GM18519 (cell line): Measurements from ENCODE around the gene PPFIA2.

Experiments used
- ATAC-seq: cut with Tn5 transposase; IDR thresholded peaks from one replicate; pipeline ENCODE4 v1.9.1; 2021; ENCODE audit warnings: mild to moderate bottlenecking, moderate library complexity; ENCODE audit not compliant: unreplicated experiment, low FRiP score

The PPFIA2 gene

DNA sequence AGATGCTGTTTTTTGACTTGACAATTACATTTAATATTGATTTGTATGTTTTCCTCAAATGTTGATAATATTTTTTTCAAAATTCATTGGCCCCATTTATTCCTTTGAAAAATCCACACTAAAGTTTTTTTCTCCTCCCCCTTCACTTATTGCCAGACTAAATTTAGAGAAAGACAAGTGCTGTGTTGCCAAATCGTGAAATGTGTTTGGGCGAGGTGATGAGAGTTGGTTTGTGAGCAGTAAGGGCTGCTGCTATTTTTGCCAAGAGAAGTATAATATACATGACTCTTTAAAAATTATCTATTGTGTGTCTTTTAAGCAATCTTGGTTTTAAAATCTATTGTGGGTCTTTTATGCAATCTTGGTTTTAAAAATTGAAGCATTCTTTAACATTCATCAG lies 188.9 kb downstream of the PPFIA2 start:
- ATAC-seq: no peak

DNA sequence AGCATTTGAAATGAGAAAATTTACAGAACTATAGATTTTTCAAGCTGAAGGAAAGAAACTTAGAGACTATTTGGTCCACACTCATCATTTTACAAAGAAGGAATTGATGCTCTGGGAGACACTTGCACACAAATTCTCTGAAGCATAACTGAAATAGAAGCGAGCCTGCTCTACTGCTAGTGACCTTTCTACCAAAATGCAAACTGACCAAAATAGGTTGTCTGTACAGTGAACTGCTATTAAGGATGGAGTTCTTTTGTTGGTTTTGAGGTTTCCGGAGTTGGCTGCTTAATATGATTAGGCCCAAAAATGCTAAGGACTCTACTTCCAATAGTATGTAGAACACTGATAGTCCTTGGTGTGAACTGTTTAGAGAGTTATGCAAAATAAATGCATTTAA lies 194.9 kb downstream of the PPFIA2 start:
- ATAC-seq: no peak

DNA sequence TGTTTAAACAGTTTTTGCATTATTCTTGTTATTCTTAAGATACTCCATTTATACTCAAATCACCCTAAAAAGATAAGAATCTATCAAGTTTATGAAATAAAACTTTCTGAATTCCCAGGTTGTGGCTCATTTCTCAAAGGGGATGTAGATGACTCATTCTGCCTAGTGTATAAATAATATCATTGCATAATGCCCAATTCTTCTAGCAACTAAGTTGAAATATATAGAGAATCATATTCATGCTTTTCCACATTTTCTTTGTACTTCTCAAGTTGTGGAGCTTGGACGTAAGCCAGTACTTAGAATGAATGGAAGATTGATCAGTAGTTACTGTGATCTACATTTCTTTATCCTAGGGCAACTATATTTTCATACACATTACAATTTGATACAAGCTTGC lies 201.1 kb downstream of the PPFIA2 start:
- no peak for ATAC-seq

DNA sequence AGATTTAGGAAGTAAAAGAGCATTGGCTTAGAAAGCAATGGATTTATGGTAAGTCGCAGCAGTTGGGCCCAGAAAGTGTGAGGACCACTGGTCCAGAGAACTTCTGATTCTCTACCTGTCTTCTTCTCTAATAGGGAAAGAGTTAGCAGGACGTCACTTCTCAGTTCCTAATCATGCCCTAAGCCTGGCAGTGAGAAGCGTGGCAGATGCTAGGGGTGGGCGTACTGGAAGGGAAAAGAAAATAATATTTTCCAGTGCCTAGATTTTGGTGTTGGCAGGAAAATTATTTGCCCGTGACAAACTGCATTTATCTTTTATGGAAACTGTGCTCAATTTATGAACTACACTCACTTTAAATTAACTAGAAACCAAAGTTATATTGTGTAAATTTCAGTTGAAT lies 212.3 kb downstream of the PPFIA2 start:
- no peak for ATAC-seq

DNA sequence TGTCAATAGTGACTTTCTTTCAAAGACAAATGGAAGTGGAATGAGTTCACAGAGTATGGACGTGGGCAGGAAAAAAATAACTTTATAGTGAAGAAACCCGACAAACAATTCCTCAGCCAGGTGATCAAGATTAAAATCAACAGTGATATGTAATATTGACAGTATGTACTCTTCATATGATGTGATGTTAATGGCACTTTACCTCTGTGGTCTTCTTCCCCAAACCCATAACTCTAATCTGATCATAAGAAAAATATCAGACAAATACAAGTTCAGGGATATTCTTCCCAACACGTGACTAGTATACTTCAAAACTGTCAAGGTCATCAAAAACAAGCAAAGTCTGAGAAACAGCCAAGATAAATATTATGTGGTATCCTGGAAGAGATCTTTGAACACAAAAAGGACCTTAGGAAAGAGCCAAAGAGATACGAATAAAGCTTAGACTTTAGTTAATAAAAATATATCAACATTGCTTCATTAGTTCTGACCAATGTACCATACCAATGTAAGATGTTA lies 215.5 kb downstream of the PPFIA2 start:
- no peak for ATAC-seq

DNA sequence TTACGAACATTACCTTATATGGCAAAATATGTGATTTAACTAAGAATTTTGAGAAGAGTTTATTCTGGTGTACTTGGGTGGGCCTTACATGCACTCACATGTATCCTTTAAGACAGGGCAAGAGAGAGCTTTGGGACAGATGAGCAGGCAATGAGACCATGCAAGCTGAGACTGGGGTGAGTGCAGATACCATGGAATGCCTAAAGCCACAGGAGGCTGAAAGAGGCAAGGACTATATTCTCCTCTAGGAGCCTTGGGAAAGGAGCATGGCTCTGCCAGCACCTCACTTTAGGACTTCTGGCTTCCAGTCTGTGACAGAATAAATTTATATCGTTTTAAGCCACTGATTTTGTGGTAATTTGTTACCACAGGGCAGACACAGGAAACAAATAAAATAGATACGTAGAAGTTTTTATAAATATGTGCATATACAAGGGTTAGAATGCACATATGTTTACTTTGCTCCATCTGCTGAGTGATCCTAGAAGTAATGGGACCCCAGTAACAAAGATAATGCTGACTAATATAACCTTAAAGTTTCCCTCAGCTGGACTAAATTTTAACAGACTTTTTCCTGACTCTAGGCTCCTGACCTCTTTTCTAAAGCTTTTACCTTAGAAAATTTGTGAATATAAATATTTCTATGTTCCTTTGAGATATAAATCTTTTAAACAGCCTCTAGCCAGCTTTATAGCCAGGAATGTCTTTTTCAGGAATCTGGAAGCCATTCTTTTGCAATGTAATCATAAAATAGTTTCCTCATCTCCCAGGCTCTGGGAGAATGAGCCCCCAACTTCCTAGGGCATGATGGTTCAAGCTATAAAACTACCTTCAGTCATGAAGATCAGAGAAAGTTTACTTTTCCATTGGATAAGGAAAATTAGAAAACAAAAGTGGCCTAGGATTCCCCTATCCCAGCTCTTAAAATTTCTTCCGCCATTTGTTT lies 216.8 kb downstream of the PPFIA2 start:
- no peak for ATAC-seq

DNA sequence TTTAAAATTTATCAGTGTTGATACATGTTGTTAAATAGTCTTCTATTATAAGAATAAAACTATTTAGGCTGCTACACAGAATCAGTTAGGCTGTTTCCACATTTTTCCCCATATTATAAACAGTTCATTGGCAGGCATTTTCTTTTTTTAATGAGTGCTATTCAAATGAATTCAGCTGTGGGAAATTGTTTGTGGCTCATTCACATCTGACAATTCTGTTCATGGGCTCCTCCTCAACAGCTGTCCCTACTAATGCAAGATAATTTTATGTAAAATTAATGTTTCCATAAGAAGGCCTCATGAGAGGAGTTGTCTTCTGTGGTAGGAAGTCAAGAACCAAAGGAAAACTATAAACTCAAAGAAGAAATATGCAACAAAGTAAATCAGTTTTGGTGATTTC lies 218.0 kb downstream of the PPFIA2 start:
- ATAC-seq: no peak

DNA sequence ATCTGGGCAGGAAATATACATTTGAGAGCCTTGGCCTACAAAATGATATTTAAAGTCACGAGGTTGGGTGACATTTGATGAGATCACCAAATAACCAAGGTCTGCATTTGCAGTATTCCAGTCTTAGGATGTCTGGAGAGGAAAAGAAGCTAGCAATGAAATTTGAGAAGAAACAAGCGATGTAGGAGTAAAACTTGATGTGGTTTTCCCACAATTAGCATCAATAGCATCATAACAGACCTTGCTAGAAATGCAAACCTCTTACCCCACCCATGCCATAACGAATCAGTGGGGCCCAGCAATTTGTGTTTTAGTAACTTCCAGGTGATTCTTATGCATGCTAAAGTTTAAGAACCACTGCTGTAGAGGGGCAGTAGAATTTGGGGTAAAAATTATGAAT lies 219.9 kb downstream of the PPFIA2 start:
- no peak for ATAC-seq

DNA sequence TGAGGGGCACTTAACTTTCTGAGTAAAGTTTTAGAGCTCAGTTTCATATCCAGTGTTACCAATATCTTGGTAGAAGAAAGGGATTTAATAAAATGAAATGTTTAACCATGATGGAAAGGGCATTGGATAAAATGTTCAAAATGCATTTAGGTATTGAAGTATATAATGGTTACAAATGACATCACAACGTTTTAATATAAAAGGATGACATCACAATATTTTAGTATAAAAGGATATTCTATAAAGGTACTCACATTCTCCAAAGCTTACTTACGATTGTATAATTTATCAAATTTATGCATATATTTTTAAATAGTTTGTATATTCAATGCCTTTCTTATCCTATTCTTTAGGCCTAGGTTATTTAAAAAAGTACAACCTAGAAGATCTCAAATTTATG lies 226.1 kb downstream of the PPFIA2 start:
- ATAC-seq: no peak

DNA sequence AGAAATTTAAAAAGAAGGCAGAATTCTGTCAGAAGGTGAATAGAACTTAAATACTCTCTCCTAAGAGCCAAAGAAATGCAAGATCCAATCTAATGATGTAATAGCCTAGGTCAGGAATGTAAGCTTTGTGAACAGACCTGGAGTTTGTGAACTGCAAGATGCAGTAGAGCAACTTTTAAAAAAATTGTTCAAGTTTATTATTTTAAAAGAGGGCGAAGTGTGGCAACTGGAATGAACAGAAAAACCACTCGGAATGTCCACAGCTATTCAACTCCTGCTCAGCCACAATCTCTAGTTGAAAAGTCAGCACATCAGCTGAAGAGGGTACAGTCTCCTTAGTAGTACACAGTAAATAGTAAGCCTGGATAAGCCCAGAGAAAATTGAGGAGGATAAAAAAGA lies 228.8 kb downstream of the PPFIA2 start:
- ATAC-seq: no peak

DNA sequence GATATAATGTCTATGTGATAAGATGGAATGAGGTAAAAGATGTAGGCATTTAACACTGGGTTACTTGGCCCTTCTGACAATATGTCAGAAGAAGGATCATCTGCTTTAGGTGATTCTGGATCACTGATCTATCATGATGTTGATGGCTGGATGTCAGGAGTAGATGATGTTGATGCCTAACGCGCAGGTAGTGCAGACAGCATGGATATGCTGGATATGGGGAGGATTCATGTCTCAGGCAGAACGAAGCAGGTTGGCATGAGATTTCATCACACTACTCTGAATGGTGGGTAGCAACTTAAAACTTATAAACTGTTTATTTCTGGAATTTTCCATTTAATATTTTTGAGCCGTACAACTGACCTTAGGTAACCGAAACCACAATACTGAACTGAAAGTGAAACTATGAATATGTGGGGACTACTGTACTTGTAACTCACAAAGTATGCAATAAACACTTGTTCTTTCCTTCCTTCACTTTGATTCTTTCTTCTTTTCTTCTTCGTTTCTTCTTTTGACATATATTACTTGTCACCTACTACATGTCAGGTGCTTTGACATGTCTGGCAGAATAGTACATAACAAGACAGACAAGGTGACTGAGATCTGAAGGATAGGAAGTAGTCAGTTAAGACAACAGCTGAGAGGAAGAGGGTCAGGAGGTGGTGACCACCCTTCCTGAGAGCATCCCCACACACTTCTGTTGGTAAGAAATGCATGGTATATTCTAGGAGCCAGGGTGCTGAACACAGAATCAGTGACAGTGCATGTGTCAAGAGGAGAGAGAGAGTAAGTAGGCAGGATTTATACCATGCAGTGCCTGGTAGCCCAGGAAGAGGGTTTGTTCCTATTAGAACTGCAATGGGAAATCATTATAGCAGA lies 238.8 kb downstream of the PPFIA2 start:
- ATAC-seq: no peak

DNA sequence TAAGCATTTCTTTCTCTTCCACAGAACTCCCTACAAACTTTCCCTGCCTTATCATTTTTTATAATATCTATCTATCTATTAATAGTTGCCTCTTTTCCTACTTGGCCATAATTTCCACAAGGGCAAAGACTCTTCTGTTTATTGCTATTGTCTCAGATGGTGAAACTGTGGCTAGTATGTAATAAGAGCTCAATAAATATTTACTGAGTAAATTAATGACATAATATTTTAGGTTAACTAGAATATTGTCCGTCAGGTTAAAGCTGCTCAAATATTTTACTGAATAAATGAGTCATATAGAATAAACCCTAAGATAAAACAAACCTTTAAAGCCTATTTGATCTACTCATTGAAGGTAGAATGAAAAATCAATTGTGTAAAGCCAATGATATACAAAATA lies 240.5 kb downstream of the PPFIA2 start:
- no peak for ATAC-seq

DNA sequence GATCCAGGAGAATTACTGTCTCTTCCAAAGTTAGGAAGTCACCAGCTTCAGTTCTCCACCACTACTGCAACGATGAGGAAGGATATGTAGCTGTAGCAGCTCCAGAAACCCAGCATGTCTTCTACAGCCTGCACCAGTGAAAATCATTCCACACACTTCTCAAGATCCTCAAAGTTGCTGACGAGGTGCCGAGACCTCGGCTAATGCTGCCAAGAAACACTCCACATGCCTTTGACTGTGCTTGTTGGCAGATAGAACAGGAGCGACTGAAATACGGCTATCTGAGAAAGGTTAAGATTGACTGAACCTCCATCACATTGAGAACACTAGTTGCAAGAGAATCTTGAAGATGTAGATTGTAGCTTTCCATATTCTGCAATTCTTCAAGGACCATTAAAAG lies 241.9 kb downstream of the PPFIA2 start:
- ATAC-seq: no peak

DNA sequence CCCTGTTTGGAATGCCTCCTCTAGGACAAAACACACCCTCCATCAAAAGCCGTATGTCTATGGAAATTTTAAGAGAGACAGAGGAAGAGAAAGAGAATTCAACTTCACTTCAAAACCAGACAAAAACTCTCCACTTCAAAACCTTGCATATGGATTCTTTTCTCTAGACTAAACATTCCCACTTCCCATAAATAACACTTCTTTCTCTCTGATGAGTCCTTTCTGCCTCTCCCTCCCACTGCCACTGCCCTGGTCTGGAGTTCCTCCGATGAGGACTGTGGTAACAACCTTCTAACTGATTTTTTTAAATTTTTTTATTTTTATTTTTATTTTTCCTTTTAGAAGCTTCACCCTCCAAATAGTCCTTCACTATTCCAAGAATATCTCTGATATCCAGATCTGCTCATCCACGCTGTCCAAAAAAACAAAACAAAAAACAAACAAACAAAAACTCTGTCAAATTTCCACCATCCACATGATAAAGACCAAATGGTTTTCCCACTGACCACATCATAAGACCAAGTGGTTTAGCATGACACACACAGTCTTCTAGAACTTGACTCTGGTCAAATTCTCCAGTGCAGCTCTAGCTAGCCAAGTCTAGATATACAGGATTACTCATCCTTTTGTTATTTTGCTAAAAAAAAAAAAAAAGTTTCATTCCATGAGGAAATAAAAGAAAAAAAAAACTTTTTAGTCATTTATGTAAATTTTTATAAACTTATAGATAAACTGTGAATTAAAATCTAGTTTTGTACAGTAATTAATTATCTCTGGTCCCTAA lies 256.0 kb downstream of the PPFIA2 start:
- no peak for ATAC-seq

DNA sequence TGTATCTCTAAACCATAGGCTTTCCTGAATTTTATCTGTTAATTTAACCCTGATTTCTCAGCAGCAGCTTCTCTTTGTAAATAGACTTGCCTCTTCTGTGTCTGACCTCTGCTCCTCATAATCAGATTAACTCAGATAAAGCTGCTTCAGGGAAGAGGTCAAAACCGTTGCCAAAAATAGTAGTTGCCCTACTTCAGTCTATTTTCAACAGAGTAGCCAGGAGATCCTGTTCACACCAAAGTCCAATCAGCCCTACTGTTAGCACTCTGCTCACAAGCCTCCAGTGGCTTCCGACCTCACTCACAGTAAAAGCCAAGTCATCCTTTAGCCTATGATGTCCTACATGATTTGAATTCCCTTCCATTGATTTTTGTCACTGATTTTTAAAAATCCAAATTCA lies 258.4 kb downstream of the PPFIA2 start:
- no peak for ATAC-seq

DNA sequence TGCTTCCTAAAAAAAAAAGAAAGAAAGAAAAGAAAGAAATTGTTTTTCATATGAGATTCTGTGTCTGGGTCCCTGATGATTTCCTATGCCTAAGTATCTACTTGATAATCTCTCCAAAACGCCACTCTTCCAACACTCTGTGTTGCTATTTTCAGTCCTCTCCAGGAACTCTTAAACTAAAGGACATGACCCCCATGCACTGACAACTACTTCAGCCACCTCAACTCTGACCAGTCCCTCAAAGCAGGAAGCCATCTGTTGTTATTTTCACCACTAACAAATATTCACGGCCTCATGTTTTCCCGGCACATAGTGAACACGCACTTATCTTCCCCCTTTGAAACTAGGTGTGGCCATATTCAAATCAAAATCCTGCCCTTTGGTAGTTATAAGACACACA lies 259.3 kb downstream of the PPFIA2 start:
- ATAC-seq: no peak

DNA sequence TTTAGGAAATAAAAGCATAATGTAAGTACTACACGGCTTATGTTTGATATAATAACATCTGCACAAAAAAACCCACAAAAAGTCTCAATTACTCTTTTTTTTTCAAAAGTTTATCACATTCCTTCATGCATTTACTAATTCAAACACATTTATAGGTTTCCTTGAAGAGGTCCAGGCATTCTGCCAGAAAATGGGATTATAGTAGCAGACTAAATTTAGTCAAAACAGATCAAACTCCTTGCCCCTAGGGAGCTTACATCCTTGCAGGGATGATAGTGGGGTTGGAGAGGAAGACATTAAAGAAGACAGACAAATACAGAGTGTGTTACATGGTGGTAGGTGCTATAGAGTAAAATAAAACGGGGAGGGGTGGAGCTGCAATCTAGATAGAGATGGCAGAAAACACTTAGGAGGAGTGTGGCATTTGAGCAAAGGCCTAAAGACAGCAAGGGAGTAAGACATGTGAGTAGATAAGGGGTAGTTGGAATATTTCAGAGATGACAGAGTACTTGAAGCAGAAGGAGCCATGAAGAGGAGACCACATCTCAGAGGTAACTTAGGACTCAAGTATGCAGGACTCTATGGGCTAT lies 266.9 kb downstream of the PPFIA2 start:
- no peak for ATAC-seq

DNA sequence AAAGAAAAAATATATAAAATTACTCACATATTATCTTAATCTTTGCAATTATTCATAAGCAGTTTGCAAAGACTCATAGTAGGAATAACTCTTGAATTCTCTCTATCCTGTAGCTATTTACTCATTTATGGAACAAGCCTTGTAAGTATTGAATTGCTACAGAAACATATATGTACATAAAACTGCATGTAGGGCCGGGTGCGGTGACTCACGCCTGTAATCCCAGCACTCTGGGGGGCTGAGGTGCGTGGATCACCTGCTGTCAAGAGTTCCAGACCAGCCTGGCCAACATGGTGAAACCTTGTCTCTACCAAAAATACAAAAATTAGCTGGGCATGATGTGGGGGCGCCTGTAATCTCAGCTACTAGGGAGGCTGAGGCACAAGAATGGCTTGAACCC lies 286.2 kb downstream of the PPFIA2 start:
- no peak for ATAC-seq

DNA sequence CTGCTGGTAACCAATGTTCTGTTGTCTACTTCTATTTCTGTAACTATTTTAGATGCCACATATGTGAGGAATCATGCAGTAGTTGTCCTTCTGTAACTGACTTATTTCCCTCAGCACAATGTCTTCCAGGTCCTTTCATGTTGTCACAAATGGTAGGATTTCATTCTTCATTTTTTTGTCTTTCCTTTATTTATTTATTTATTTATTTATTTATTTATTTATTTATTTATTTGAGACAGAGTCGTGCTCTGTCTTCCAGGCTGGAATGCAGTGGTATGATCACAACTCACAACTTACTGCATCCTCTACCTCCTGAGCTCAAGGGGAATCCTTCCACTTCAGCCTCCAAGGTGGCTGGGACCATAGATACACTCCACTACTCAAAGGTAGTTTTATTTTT lies 288.2 kb downstream of the PPFIA2 start:
- no peak for ATAC-seq

DNA sequence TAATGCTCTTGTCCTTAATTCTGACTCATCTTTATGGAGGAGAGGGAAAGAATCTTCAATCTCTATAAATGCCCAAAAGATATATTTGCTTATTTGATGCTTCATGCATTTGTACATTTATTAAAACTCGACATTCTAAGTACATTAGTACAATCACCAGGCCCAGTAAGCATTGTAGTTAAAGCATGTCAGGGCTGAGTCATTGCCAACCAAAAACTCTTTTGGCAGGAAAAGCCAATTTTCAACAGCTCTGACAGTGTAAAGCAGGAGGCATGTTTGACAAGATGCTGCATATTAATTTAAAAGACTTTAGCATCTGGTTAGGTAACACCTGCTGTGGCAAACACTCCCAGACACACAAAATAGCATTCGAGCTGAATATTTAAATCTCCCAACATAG lies 290.9 kb downstream of the PPFIA2 start:
- ATAC-seq: no peak
